NB4 (cell line): ENCODE data around the gene GNB5.

Experiments used
- MAX ChIP-seq: IDR thresholded peaks from 2 replicates; pipeline ENCODE4 v1.6.1; 2011; ENCODE audit warnings: low read depth, low read length
- POLR2A ChIP-seq: IDR thresholded peaks from 2 replicates; pipeline ENCODE4 v1.6.1; 2011; ENCODE audit warnings: mild to moderate bottlenecking; ENCODE audit not compliant: insufficient read length; ENCODE audit errors: extremely low read depth
- TF ChIP-seq, protein P1 (sequence below): IDR thresholded peaks from one replicate; pipeline ENCODE4 v1.5.1; 2012; ENCODE audit warnings: low read depth, low read length

DNA sequence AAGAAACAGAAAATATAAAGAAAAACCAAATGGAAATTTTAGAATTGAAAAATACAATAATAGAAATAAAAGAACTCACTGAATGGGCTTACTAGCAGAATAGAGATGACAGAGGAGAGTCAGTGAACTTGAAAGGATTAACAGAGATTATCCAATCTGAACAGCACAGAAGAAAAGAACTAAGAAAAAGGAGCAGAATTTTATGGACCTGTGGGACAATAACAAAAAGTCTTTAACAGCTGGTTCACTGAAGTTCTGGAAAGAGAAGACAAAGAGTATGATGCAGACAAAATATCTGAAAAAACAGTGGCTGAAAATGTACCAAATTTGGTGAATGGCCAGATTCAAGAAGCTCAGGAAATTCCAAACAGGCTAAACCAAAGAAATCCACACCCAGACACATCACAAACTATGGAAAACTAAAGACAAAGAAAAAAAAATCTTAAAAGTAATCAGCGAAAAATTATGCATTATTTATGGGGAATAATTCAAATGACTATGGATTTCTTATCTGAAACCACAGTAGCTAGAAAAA, 9.7 kb upstream of the GNB5 start:
- TF ChIP-seq POLR2A (no peak), MAX (no peak)
- TF ChIP-seq, protein P1, sequence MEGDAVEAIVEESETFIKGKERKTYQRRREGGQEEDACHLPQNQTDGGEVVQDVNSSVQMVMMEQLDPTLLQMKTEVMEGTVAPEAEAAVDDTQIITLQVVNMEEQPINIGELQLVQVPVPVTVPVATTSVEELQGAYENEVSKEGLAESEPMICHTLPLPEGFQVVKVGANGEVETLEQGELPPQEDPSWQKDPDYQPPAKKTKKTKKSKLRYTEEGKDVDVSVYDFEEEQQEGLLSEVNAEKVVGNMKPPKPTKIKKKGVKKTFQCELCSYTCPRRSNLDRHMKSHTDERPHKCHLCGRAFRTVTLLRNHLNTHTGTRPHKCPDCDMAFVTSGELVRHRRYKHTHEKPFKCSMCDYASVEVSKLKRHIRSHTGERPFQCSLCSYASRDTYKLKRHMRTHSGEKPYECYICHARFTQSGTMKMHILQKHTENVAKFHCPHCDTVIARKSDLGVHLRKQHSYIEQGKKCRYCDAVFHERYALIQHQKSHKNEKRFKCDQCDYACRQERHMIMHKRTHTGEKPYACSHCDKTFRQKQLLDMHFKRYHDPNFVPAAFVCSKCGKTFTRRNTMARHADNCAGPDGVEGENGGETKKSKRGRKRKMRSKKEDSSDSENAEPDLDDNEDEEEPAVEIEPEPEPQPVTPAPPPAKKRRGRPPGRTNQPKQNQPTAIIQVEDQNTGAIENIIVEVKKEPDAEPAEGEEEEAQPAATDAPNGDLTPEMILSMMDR: no peak
